AG10803 (cell line): ENCODE data around the gene FBLN7.

Source experiments
- DNase-seq: peaks from one replicate; pipeline ENCODE4 v3.0.0; 2010; ENCODE audit warnings: low read depth
- H3K4me3 ChIP-seq: 2 replicates; pipeline ENCODE4 v1.5.1; 2011; ENCODE audit warnings: mild to moderate bottlenecking, low read length, control low read depth
- TF ChIP-seq, protein P1 (sequence below): conservative IDR thresholded peaks from 2 replicates; pipeline ENCODE4 v1.5.1; 2011; ENCODE audit warnings: mild to moderate bottlenecking, low read length, control low read depth, inconsistent platforms

FBLN7 gene

GRCh38 chr2:112194028-112194427, 55.8 kb downstream of the FBLN7 start:
- TF ChIP-seq, protein P1, sequence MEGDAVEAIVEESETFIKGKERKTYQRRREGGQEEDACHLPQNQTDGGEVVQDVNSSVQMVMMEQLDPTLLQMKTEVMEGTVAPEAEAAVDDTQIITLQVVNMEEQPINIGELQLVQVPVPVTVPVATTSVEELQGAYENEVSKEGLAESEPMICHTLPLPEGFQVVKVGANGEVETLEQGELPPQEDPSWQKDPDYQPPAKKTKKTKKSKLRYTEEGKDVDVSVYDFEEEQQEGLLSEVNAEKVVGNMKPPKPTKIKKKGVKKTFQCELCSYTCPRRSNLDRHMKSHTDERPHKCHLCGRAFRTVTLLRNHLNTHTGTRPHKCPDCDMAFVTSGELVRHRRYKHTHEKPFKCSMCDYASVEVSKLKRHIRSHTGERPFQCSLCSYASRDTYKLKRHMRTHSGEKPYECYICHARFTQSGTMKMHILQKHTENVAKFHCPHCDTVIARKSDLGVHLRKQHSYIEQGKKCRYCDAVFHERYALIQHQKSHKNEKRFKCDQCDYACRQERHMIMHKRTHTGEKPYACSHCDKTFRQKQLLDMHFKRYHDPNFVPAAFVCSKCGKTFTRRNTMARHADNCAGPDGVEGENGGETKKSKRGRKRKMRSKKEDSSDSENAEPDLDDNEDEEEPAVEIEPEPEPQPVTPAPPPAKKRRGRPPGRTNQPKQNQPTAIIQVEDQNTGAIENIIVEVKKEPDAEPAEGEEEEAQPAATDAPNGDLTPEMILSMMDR: no peak
- DNase-seq: no peak
- no peak overlapping the region for H3K4me3 ChIP-seq

GRCh38 chr2:112194482-112194881, 56.3 kb downstream of the FBLN7 start:
- DNase-seq: no peak
- TF ChIP-seq, protein P1: no peak
- no peak overlapping the region for H3K4me3 ChIP-seq

DNA sequence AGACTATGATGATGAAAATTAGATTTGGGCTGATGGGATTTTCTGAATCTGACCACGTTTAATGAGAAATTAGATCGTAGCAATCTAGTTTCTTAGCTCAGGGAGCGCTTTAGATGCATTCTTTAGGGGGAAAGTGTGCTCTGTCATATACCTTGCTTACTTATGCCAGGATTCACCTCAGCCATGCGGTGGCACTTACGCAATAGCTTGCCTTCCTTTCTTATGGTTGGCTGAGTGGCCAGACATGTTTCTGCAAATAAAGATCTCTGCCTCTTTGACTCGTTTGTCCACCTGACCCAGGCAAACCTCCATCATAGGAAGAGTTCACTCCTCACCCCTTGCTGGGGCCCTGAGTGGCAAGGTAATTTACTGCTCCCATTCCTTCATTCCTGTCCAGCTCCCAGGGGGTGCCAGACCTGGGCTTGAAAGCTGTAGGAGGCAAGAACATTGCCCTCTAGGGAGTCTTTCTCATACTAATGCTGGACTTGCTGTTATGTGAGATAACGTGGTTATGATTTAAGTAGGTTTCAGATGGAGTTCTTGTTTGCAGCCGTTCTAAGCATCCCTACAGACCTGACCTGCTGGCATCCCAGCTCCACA, 57.1 kb downstream of the FBLN7 start:
- H3K4me3 ChIP-seq: no peak overlapping the region
- no peak for DNase-seq
- TF ChIP-seq, protein P1: no peak

DNA sequence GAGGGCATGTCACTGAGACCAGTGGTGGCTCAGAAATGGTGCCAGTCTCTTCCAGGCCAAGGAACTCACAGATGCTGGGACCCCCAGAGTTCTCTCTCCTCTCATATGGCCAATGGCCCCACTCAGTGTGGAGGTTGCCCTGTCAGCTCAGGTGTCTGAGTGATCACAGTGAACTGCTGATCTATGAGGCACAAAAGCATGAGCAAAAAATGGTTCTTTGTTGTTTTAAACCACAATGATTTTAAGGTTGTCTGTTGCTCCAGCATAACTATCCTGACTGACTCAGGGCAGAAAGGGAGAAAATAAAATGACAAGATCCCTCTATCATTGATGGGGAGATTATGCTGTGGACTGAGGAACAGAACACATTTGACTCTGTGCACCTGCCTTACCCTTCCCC, 57.8 kb downstream of the FBLN7 start:
- no peak for DNase-seq
- TF ChIP-seq, protein P1: no peak

GRCh38 chr2:112197868-112198267, 59.7 kb downstream of the FBLN7 start:
- TF ChIP-seq, protein P1: no peak
- no peak overlapping the region for H3K4me3 ChIP-seq
- DNase-seq: no peak

More for the DNA sequence above, 57.8 kb downstream of the FBLN7 start:
- no peak overlapping the region for H3K4me3 ChIP-seq

DNA sequence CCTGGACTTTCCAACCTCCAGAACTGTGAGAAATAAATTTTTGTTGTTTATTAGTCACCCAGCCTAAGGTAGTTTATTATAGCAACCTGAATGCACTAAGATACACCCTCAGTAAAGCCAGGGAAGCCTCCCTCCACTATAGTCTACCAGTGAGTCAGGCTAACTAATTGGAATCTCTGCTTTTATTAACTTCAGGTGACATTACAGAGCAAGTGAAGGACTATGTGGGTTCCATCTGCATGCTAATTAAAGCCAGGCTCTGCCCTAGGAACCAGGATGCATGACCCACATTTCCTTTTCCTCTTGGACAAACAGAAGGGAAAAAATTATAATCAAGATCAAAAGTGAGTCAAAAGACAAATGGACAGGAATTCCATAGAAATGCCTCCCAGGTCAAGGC, 60.6 kb downstream of the FBLN7 start:
- TF ChIP-seq, protein P1: no peak
- peak; percentile 50 for DNase-seq
- H3K4me3 ChIP-seq: no peak overlapping the region

DNA sequence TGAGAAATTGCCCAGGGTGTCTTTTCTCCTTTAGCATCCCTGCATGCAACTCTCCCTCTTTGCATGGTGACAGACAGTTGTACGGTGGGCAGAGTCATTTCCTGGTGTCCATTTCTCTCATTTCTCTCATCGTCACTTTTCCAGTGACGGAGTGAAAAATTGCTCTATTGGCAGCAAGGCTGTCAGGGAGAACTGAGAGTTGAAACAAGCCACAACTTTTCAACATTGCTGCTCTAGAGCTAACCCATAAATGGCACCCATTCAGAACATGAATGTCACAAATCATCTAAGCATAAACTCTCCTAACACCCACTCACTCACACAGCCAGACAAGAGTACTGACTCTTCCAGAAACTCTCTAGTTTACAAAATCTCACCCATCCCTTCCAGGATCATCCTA, 61.0 kb downstream of the FBLN7 start:
- TF ChIP-seq, protein P1: no peak
- H3K4me3 ChIP-seq: no peak overlapping the region
- DNase-seq: peak; percentile 5
